ENCODE measurements around the gene GRK5.

Gene GRK5

GRCh38 chr10:119421891-119422681, 214.7 kb downstream of the GRK5 start:
- H3K27ac ChIP-seq: no peak overlapping the region
- TF ChIP-seq CTCF (conservative IDR thresholded peaks at IDR 0.05): no peak

- no peak for TF ChIP-seq CTCF (conservative IDR thresholded peaks at IDR 0.05)
- H3K27ac ChIP-seq: no peak overlapping the region
Measured at GRCh38 chr10:119422682-119423509, 215.5 kb downstream of the GRK5 start.

GRCh38 chr10:119423510-119424257, 216.3 kb downstream of the GRK5 start:
- TF ChIP-seq CTCF (conservative IDR thresholded peaks at IDR 0.05): no peak
- H3K27ac ChIP-seq: no peak overlapping the region

GRCh38 chr10:119424258-119424975, 217.0 kb downstream of the GRK5 start:
- TF ChIP-seq CTCF (conservative IDR thresholded peaks at IDR 0.05): no peak
- H3K27ac ChIP-seq: no peak overlapping the region

- TF ChIP-seq CTCF (conservative IDR thresholded peaks at IDR 0.05): no peak
- H3K27ac ChIP-seq: no peak overlapping the region
Measured at GRCh38 chr10:119425102-119425880, 217.9 kb downstream of the GRK5 start.

- no peak overlapping the region for H3K27ac ChIP-seq
- no peak for TF ChIP-seq CTCF (conservative IDR thresholded peaks at IDR 0.05)
Measured at GRCh38 chr10:119425881-119426170, 218.5 kb downstream of the GRK5 start.
